OCI-LY3 (cell line): Measurements from ENCODE around the gene OR2T2.
"Not testable (repeated sequence)": the region's sequence is repeated elsewhere in the genome, so short reads cannot be mapped to it uniquely, and the experiment has no call there.

Experiments
- H2AFZ ChIP-seq: fragments of 200-600, 300-600 bp; shearing (Covaris generic); 2 replicates; pipeline ENCODE4 v1.6.0; 2014; ENCODE audit warnings: antibody characterized with exemption, low read depth, low read length
- H3K27ac ChIP-seq: fragments of 200-600, 300-600 bp; sonication (generic); 2 replicates; pipeline ENCODE4 v1.5.1; 2014; ENCODE audit warnings: mild to moderate bottlenecking, low read length, moderate library complexity, mixed read lengths
- H3K27me3 ChIP-seq: fragments of 200-600, 300-600 bp; sonication (generic); 2 replicates; pipeline ENCODE4 v1.6.1; 2014; ENCODE audit warnings: low read depth, low read length, mixed read lengths
- H3K36me3 ChIP-seq: fragments of 200-600, 300-600 bp; sonication (generic); replicated peaks from 2 replicates; pipeline ENCODE3; 2014; ENCODE audit warnings: low read depth, low read length, mixed read lengths
- H3K4me1 ChIP-seq: fragments of 300-600, 200-600 bp; sonication (generic); 2 replicates; pipeline ENCODE4 v1.6.1; 2014; ENCODE audit warnings: low read length, mixed read lengths
- H3K4me2 ChIP-seq: fragments of 200-600, 300-600 bp; sonication (generic); 2 replicates; pipeline ENCODE4 v1.6.1; 2014; ENCODE audit warnings: low read length, mixed read lengths
- H3K4me3 ChIP-seq: fragments of 300-600, 200-600 bp; sonication (generic); 2 replicates; pipeline ENCODE4 v1.5.1; 2014; ENCODE audit warnings: antibody characterized with exemption, mild to moderate bottlenecking, low read length, moderate library complexity
- H3K79me2 ChIP-seq: fragments of 300-600, 200-600 bp; shearing (Covaris generic); 2 replicates; pipeline ENCODE4 v1.6.1; 2014; ENCODE audit warnings: mild to moderate bottlenecking, low read length, mixed read lengths
- H3K9ac ChIP-seq: fragments of 300-600, 200-600 bp; shearing (Covaris generic); 2 replicates; pipeline ENCODE4 v1.6.0; 2014; ENCODE audit warnings: mild to moderate bottlenecking, low read length, moderate library complexity
- H3K9me3 ChIP-seq: fragments of 200-600, 300-600 bp; shearing (Covaris generic); 2 replicates; pipeline ENCODE4 v1.6.1; 2014; ENCODE audit warnings: low read length, mixed read lengths; ENCODE audit not compliant: insufficient read depth
- H4K20me1 ChIP-seq: fragments of 200-600, 300-600 bp; sonication (generic); 2 replicates; pipeline ENCODE4 v1.6.1; 2016; ENCODE audit warnings: low read length, mixed read lengths; ENCODE audit not compliant: insufficient read depth
- EZH2phosphoT487 ChIP-seq: fragments of 200-600 bp; shearing (Covaris generic); IDR thresholded peaks from 2 replicates; pipeline ENCODE4 v1.6.1; 2018; ENCODE audit warnings: antibody characterized with exemption, mixed run types, low read depth
- TF ChIP-seq, protein P1 (sequence below): fragments of 200-600, 300-600 bp; sonication (generic); IDR thresholded peaks from 2 replicates; pipeline ENCODE4 v1.5.1; 2014; ENCODE audit warnings: antibody characterized with exemption, low read length, low read depth

Gene OR2T2

GRCh38 chr1:248450466-248451145, 5.2 kb downstream of the OR2T2 start:
- not testable (repeated sequence) for H3K79me2 ChIP-seq, H4K20me1 ChIP-seq, H3K27me3 ChIP-seq, H3K36me3 ChIP-seq, H3K27ac ChIP-seq, H3K9me3 ChIP-seq, H3K4me3 ChIP-seq, H3K9ac ChIP-seq, H2AFZ ChIP-seq
- peak overlapping the region; percentile 26; the same call in 1 of the 2 replicates for H3K4me2 ChIP-seq
- H3K4me1 ChIP-seq: peaks cover 10% of the 10 kb centered on the region

DNA sequence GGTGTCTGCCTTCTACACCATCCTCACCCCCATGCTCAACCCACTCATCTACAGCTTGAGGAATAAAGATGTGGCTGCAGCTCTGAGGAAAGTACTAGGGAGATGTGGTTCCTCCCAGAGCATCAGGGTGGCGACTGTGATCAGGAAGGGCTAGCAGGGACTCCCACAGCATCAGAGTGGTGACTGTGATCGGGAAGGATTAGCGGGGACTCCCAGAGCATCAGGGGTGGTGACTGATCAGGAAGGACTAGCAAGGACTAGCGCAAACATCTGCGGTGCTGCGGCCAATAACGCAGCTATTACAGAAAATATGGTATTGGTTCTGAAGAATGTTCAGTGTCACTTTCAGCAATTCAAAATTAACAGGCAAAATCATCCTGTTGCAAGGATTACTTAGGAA, 8.2 kb downstream of the OR2T2 start:
- H3K9ac ChIP-seq, H3K4me2 ChIP-seq, H3K79me2 ChIP-seq, H3K9me3 ChIP-seq, H3K27me3 ChIP-seq, H3K27ac ChIP-seq, H3K4me3 ChIP-seq, H2AFZ ChIP-seq, H3K36me3 ChIP-seq, H4K20me1 ChIP-seq: not testable (repeated sequence)
- peaks cover 10% of the 10 kb centered on the region for H3K4me1 ChIP-seq

- H3K36me3 ChIP-seq, H3K4me3 ChIP-seq, H3K9ac ChIP-seq, H3K27me3 ChIP-seq, H3K79me2 ChIP-seq, H3K4me1 ChIP-seq, H2AFZ ChIP-seq, H4K20me1 ChIP-seq, H3K27ac ChIP-seq, H3K9me3 ChIP-seq, H3K4me2 ChIP-seq: not testable (repeated sequence)
Observed at GRCh38 chr1:248455045-248455444, 9.6 kb downstream of the OR2T2 start.

DNA sequence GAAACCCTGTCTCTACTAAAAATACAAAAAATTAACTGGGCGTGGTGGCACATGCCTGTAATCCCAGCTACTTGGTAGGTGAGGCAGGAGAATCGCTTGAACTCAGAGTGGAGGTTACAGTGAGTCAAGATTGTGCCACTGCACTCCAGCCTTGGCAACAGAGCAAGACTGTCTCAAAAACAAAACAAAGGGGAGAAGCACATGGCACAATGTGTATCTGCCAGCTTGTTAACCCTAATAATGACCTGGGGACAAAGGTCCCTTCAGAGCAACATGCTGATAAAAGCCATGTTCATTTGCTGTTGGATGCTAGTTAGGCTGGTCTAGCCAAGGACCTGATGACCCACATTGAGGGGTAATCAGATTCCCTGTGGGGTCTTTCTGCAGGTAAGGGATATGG, 11.2 kb downstream of the OR2T2 start:
- not testable (repeated sequence) for H3K4me2 ChIP-seq, H3K27ac ChIP-seq, H3K4me1 ChIP-seq, H3K9ac ChIP-seq, H3K4me3 ChIP-seq, H3K27me3 ChIP-seq, H2AFZ ChIP-seq, H3K79me2 ChIP-seq, H3K36me3 ChIP-seq, H4K20me1 ChIP-seq, H3K9me3 ChIP-seq

DNA sequence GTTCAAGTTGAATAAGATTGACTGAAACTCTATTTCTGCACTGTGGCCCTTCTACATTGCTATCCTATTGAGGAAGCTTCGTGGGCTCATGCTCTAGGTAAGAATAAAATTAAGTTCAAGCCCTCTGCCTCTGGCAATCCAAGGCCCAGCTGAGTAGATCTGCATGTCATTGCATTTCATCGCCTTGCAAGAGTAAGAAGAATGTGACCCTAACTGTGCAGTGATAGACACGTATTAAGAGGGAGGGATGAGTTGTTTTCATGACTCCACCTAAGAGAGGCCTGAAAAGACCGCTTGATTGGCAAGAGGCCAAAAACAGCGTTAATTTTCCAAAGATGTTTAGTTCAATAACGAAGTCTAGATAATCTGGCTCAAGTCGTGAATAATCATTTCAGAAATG, 13.7 kb downstream of the OR2T2 start:
- H3K4me3 ChIP-seq, H3K27ac ChIP-seq, H2AFZ ChIP-seq, H3K9ac ChIP-seq, H3K36me3 ChIP-seq, H3K4me1 ChIP-seq, H4K20me1 ChIP-seq, H3K27me3 ChIP-seq, H3K9me3 ChIP-seq, H3K79me2 ChIP-seq, H3K4me2 ChIP-seq: not testable (repeated sequence)

GRCh38 chr1:248471154-248471553, 25.7 kb downstream of the OR2T2 start:
- H3K4me3 ChIP-seq: no peak overlapping the region
- no peaks in the 10 kb centered on the region for H3K4me1 ChIP-seq
- no peaks in the 10 kb centered on the region for H3K9me3 ChIP-seq
- no peaks in the 10 kb centered on the region for H4K20me1 ChIP-seq
- no peak overlapping the region for H3K27ac ChIP-seq
- H3K36me3 ChIP-seq: no peaks in the 10 kb centered on the region
- no peaks in the 10 kb centered on the region for H3K27me3 ChIP-seq
- no peak overlapping the region for H3K4me2 ChIP-seq
- no peak overlapping the region for H2AFZ ChIP-seq
- H3K9ac ChIP-seq: no peak overlapping the region
- TF ChIP-seq, protein P1, sequence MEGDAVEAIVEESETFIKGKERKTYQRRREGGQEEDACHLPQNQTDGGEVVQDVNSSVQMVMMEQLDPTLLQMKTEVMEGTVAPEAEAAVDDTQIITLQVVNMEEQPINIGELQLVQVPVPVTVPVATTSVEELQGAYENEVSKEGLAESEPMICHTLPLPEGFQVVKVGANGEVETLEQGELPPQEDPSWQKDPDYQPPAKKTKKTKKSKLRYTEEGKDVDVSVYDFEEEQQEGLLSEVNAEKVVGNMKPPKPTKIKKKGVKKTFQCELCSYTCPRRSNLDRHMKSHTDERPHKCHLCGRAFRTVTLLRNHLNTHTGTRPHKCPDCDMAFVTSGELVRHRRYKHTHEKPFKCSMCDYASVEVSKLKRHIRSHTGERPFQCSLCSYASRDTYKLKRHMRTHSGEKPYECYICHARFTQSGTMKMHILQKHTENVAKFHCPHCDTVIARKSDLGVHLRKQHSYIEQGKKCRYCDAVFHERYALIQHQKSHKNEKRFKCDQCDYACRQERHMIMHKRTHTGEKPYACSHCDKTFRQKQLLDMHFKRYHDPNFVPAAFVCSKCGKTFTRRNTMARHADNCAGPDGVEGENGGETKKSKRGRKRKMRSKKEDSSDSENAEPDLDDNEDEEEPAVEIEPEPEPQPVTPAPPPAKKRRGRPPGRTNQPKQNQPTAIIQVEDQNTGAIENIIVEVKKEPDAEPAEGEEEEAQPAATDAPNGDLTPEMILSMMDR: no peak
- no peak for TF ChIP-seq EZH2phosphoT487
- H3K79me2 ChIP-seq: no peaks in the 10 kb centered on the region

- not testable (repeated sequence) for H3K36me3 ChIP-seq, H3K9ac ChIP-seq, H3K79me2 ChIP-seq, H3K27ac ChIP-seq, H3K4me1 ChIP-seq, H4K20me1 ChIP-seq, H3K9me3 ChIP-seq, H3K4me3 ChIP-seq, H3K27me3 ChIP-seq, H2AFZ ChIP-seq, H3K4me2 ChIP-seq
Observed at GRCh38 chr1:248472111-248472510, 26.7 kb downstream of the OR2T2 start.

GRCh38 chr1:248473051-248473450, 27.6 kb downstream of the OR2T2 start, which contains the start of gene OR2T3:
TSS of gene OR2T3 (plus strand) at chr1:248473351. CDS start at chr1:248473351, 0 bp downstream.
- not testable (repeated sequence) for H3K4me2 ChIP-seq, H3K9me3 ChIP-seq, H3K4me1 ChIP-seq, H3K27ac ChIP-seq, H3K36me3 ChIP-seq, H2AFZ ChIP-seq, H3K79me2 ChIP-seq, H4K20me1 ChIP-seq, H3K4me3 ChIP-seq, H3K9ac ChIP-seq, H3K27me3 ChIP-seq

DNA sequence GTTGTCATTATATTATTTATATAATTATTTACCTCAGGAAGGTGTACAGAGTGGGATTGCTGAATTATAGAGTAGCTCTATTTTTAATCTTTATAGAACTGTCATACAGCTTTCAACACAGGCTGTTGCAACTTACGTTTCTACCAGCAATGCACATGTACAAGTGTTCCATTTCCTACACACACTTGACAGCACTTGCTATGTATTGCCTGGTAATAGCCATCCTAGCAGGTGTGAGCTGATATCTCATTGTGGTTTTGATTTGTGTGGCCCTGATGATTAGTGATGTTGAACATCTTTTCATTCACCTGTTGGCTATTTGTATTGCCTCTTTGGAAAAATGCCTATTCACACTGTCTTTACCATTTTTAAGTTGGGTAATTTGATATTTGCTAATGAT, 30.2 kb downstream of the OR2T2 start:
- not testable (repeated sequence) for H3K9ac ChIP-seq, H3K27me3 ChIP-seq, H2AFZ ChIP-seq, H4K20me1 ChIP-seq, H3K4me2 ChIP-seq, H3K27ac ChIP-seq, H3K4me3 ChIP-seq, H3K9me3 ChIP-seq, H3K79me2 ChIP-seq, H3K36me3 ChIP-seq, H3K4me1 ChIP-seq
